ENCODE data around the gene CEP95. TPM values are rescaled to one million over a fixed set of nuclear protein-coding genes. Genes with fewer than 3 reads are reported as not detected.

CEP95 gene
- total RNA-seq, 1 donor from 2014 or later = 6.9 TPM

DNA sequence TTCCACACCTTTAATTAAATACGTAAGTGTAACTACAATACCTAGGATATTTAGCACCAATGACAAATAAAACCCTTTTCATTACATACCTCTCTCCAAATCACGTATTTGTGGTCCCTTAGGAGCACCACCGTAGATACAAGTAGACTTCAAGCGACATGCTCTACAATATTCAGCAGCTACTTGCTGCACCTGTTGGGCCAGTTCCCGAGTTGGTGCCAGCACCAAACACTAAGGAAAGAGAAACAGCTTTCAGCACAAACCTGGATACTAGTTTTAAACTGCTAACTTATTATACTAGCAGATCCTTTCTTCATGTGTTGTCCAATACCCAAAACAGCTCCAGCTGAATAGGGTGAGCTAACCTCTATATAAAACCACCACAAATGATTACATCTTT, 3.4 kb upstream of the CEP95 start:
- no peak for DNase-seq (ENCODE audit: low spot score in 2 of 2)
- peak overlapping the region in 1 of 2 donors; percentile 99 for H3K27ac ChIP-seq
- H3K36me3 ChIP-seq = peaks cover 54 to 67% of the 10 kb centered on the region in 2 donors
- peaks cover 13 to 40% of the 10 kb centered on the region in 2 donors for H3K4me1 ChIP-seq
- H3K9me3 ChIP-seq = no peaks in the 10 kb centered on the region
- intact Hi-C loops (cut with DNase I) = loop anchor here (10.0 kb wide), 2 partner anchors 359 to 471 kb away; no protein-coding TSS in a partner anchor
- TF ChIP-seq, protein P1, sequence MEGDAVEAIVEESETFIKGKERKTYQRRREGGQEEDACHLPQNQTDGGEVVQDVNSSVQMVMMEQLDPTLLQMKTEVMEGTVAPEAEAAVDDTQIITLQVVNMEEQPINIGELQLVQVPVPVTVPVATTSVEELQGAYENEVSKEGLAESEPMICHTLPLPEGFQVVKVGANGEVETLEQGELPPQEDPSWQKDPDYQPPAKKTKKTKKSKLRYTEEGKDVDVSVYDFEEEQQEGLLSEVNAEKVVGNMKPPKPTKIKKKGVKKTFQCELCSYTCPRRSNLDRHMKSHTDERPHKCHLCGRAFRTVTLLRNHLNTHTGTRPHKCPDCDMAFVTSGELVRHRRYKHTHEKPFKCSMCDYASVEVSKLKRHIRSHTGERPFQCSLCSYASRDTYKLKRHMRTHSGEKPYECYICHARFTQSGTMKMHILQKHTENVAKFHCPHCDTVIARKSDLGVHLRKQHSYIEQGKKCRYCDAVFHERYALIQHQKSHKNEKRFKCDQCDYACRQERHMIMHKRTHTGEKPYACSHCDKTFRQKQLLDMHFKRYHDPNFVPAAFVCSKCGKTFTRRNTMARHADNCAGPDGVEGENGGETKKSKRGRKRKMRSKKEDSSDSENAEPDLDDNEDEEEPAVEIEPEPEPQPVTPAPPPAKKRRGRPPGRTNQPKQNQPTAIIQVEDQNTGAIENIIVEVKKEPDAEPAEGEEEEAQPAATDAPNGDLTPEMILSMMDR (IDR thresholded peaks at IDR 0.05) = no peak
- no peaks in the 10 kb centered on the region for H3K27me3 ChIP-seq
- peak overlapping the region; percentile 14 to 91 for H3K4me3 ChIP-seq

DNA sequence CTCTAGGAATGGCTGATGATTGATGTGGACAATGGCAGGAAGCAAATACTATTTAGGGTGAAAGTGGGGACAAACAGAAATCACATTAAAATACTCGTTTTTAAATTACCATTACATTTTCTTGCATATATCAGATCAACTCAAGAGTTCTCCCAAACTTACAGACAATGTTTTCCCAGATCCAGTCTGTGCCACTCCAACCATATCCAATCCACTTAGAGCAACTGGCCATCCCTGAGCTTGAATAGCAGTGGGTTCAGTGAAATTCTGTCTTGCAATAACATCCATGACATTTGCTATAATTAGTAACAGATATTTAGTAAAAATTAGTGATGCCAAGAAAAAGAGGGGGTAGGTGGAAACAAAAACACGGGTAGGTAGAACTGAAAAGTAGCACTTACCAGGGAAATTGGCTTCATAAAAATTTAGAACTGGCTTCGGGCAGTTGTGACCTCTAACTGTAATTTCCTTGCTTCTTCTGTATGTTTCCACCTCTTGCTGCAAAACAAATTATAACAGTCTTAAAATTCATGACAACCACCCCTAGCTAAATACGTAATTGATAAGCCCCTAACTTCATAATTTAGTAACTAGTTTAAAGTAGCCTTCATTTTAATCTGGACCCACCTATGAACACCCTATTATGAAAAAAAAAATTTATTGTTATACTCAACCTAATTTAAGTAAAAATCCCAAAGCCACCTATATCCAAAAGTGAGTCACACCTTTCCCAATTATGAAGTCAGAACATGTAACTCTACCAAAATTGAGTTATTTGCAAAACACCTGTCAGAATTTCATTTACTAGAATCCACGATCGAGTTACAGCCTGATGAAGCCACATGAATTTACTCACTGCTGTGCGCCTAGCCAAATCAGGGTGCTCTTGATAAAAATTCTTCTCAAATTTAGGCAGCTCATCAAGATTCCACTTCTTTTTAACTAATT, 2.7 kb upstream of the CEP95 start:
- TF ChIP-seq, protein P1 (IDR thresholded peaks at IDR 0.05) = no peak
- Histone ChIP-seq H3K4me3 (peak overlapping the region; percentile 91 to 99), H3K4me1 (peaks cover 13 to 43% of the 10 kb centered on the region in 2 donors), H3K9me3 (no peaks in the 10 kb centered on the region), H3K27me3 (no peaks in the 10 kb centered on the region), H3K27ac (peak overlapping the region; percentile 99 to 100), H3K36me3 (peaks cover 54 to 60% of the 10 kb centered on the region in 2 donors)
- intact Hi-C loops (cut with DNase I) = loop anchor here (10.0 kb wide), 2 partner anchors 359 to 471 kb away; no protein-coding TSS in a partner anchor
- DNase-seq (ENCODE audit: low spot score in 2 of 2) = no peak

DNA sequence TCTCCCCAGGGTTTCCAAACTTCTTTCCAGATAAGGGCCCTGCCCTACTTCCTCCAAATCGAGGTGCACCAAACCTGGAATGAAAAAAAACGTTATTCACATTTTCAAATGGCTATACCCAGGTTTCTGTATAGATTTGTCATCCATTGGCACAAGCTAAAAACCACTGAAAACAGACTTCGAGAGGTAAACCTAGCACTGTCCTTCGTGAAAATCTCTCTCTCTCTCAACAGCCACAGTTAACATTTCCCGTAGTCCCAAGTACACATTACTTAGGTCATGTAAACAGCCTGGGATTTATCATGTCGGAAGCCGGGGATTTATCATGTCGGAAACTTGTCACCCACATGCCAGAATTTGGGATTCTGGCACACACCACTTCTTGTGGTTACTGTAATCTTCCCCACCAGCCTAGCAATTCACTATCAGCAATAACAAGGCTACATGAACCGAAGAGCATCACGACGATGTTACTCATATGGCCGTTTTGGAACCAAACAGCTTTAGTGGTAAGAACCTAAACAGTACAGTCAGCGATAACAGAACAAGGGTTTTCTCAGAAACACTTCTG, 1.9 kb upstream of the CEP95 start:
- intact Hi-C loops (cut with DNase I) = loop anchor here (5.0 to 10.0 kb wide), 4 partner anchors 157 to 678 kb away; partner anchors contain the start of genes FTSJ3, PSMC5 and SMURF2
- TF ChIP-seq, protein P1 (IDR thresholded peaks at IDR 0.05) = no peak

DNA sequence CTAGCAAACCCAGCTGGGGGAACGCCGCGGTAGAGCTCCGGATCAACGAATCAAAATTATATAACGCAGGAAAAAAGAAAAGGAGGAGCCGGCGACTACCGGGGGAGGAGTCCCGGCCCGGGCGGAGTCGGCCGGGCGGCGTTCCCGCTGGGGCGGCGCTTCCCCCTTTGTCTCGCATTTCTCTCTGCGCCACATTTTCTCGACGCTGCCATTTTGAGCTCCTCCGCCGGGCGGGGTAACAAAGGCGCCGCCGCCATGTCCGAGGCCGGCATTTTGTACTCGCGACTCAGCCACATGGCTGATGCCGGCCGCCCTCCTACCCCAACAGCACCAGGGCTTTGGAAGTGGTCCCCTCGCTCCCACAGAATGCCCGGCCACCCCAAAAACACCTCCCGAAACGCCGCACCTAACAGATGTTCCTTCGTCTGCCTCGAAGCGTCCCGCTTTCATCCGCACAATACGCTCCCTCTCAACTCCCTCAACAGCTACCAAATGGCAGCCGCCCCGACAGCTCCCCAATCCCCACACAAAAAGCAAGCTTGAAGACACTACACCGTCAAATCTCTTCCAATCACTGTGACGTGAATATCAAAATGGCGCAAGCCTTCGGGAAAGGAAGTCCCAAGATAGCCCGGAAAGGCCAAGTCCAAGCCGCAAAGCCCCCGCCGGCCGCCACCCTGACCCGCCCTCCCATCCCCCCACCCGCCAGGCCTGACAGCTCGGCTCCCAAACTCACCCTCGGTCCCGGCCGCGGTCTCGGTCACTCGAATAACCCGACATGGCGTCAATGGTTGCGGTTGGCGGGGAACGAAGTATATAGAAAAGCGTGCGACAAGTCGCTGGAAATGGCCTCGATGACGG, 1.2 kb upstream of the CEP95 start:
- intact Hi-C loops (cut with DNase I) = loop anchor here (1.0 to 10.0 kb wide), 6 partner anchors 8 to 733 kb away; partner anchors contain the start of genes CCDC47, FTSJ3, POLG2 and PSMC5
- H3K36me3 ChIP-seq = peaks cover 50 to 59% of the 10 kb centered on the region in 2 donors
- peaks cover 13 to 46% of the 10 kb centered on the region in 2 donors for H3K4me1 ChIP-seq
- no peaks in the 10 kb centered on the region for H3K9me3 ChIP-seq
- TF ChIP-seq, protein P1 (IDR thresholded peaks at IDR 0.05) = no peak
- H3K4me3 ChIP-seq = peak overlapping the region; percentile 91 to 99
- H3K27me3 ChIP-seq = no peaks in the 10 kb centered on the region
- DNase-seq (ENCODE audit: low spot score in 2 of 2) = peak; percentile 50 to 94
- peak overlapping the region; percentile 99 to 100 for H3K27ac ChIP-seq

More for the DNA sequence above, 1.9 kb upstream of the CEP95 start:
- no peaks in the 10 kb centered on the region for H3K9me3 ChIP-seq
- H3K4me1 ChIP-seq = peaks cover 13 to 50% of the 10 kb centered on the region in 2 donors
- H3K36me3 ChIP-seq = peaks cover 50 to 59% of the 10 kb centered on the region in 2 donors
- no peak for DNase-seq (ENCODE audit: low spot score in 2 of 2)
- H3K4me3 ChIP-seq = peak overlapping the region; percentile 91 to 99
- no peaks in the 10 kb centered on the region for H3K27me3 ChIP-seq
- H3K27ac ChIP-seq = peak overlapping the region; percentile 99 to 100

DNA sequence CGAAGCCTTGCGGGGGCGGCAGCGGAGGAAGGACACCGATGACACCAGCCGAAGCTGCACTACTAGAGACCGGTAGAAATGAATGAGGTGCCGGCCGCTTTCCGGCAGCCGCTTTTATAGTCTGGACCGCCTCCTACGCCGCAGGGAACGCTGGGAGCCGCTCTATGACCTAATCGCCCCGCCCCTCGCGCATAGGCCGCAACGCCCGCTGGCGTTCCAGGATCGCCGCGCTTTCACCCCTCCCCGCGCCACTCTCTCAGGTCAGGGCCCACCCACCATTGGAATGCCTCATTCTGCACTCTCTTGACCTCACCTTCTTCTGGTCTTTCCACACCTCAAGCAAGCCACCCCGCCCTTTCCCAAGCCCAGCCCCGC, 589 bp upstream of the CEP95 start, which contains the start of gene DDX5:
Gene DDX5, minus strand, starts transcription at position 89 of the 375 bp plus-strand sequence. CDS start 170 bp downstream, outside the sequence.
- TF ChIP-seq, protein P1 (IDR thresholded peaks at IDR 0.05) = no peak
- H3K27ac ChIP-seq = peak within 1 kb of the TSS; percentile 99 to 100
- DNase-seq (ENCODE audit: low spot score in 2 of 2) = peak; percentile 89 to 98
- H3K36me3 ChIP-seq = peaks cover 44 to 59% of the 10 kb centered on the region in 2 donors
- H3K4me1 ChIP-seq = peaks cover 13 to 42% of the 10 kb centered on the region in 2 donors
- no peaks in the 10 kb centered on the region for H3K9me3 ChIP-seq
- H3K4me3 ChIP-seq = peak within 1 kb of the TSS; percentile 91 to 99
- intact Hi-C loops (cut with DNase I) = loop anchor here (1.0 to 10.0 kb wide), 6 partner anchors 9 to 733 kb away; partner anchors contain the start of genes CCDC47, FTSJ3, POLG2 and PSMC5
- no peaks in the 10 kb centered on the region for H3K27me3 ChIP-seq
